RWPE1 (cell line): Measurements from ENCODE around the gene FRAS1.
A peak's percentile ranks its signal among the peaks of the same experiment; 100 is the strongest.
"Not testable (repeated sequence)": the region's sequence is repeated elsewhere in the genome, so short reads cannot be mapped to it uniquely, and the experiment has no call there.

Source experiments
- CTCF ChIA-PET: fragments of 350-600 bp; sonication (Branson Sonifier 250); formaldehyde crosslinking; extraction: SDS; loops from one replicate; lab custom pipeline; 2021; lab: Yijun Ruan, JAX
- POLR2A ChIA-PET: fragments of 400-600 bp; formaldehyde crosslinking; extraction: SDS; loops from one replicate; lab custom pipeline; 2020; ENCODE audit warnings: antibody characterized with exemption; ENCODE audit not compliant: low non-redundant PET; lab: Yijun Ruan, JAX
- DNase-seq: peaks from one replicate; pipeline ENCODE4 v3.0.0; 2012; ENCODE audit warnings: low spot score
- H3K27ac ChIP-seq: fragments of 450-650 bp; 2 replicates; pipeline ENCODE4 v1.5.1; 2017
- CTCF ChIP-seq: fragments of 450-650 bp; conservative IDR thresholded peaks from 2 replicates; pipeline ENCODE4 v1.5.1; 2017; ENCODE audit warnings: low read depth, mild to moderate bottlenecking

FRAS1 gene

GRCh38 chr4:78543424-78544125, 486.5 kb downstream of the FRAS1 start:
- DNase-seq: no peak
- H3K27ac ChIP-seq: no peak overlapping the region
- ChIA-PET POLR2A (no interaction called here), CTCF (no interaction called here)
- TF ChIP-seq CTCF: no peak

- CTCF ChIA-PET: no interaction called here
- H3K27ac ChIP-seq: no peak overlapping the region
- DNase-seq: no peak
- TF ChIP-seq CTCF: no peak
- POLR2A ChIA-PET: no interaction called here
Measured at GRCh38 chr4:78544678-78545077, 487.6 kb downstream of the FRAS1 start.

- ChIA-PET POLR2A (no interaction called here), CTCF (interaction anchor here (0.5 kb wide), 1 partner anchor 586 kb away, joined by 3 read pairs; no protein-coding TSS in a partner anchor)
- TF ChIP-seq CTCF: no peak
- DNase-seq: no peak
- no peak overlapping the region for H3K27ac ChIP-seq
Measured at GRCh38 chr4:78545275-78546246, 488.4 kb downstream of the FRAS1 start.

- CTCF ChIA-PET: not testable (repeated sequence)
Measured at GRCh38 chr4:78547899-78548298, 490.8 kb downstream of the FRAS1 start.

GRCh38 chr4:78548889-78549288, 491.8 kb downstream of the FRAS1 start:
- POLR2A ChIA-PET, H3K27ac ChIP-seq, DNase-seq, CTCF ChIA-PET: not testable (repeated sequence)

More at GRCh38 chr4:78547899-78548298, 490.8 kb downstream of the FRAS1 start:
- H3K27ac ChIP-seq, DNase-seq, POLR2A ChIA-PET: not testable (repeated sequence)

GRCh38 chr4:78551420-78552351, 494.6 kb downstream of the FRAS1 start, which contains the start of gene ANXA3:
Gene ANXA3 (plus strand): TSS chr4:78551770. CDS start chr4:78554474, 2,704 bp downstream.
- POLR2A ChIA-PET: no interaction called here
- DNase-seq: peak; percentile 78
- no peak for TF ChIP-seq CTCF
- peak within 1 kb of the TSS; percentile 89 for H3K27ac ChIP-seq
- CTCF ChIA-PET: interaction anchor here (0.7 to 1.1 kb wide), 4 partner anchors 10 to 619 kb away, joined by 3 read pairs; no protein-coding TSS in a partner anchor
